Effector memory CD4-positive, alpha-beta T cell (primary cell): ENCODE measurements around the gene KRT83.
"Not testable (repeated sequence)": the region's sequence is repeated elsewhere in the genome, so short reads cannot be mapped to it uniquely, and the experiment has no call there.

Source experiments
- DNase-seq, 3 donors: peaks; one replicate each; pipeline ENCODE4 v3.0.0-alpha.2; 2020
- H3K27ac ChIP-seq: 2 replicates; pipeline ENCODE4 v1.7.0; 2013; ENCODE audit warnings: mild to moderate bottlenecking, low read length, moderate library complexity; ENCODE audit not compliant: insufficient read depth, poor library complexity, severe bottlenecking
- H3K27me3 ChIP-seq: replicated peaks from 2 replicates; pipeline ENCODE4 v1.7.0; 2013; ENCODE audit warnings: mild to moderate bottlenecking, low read length; ENCODE audit not compliant: insufficient read depth, control insufficient read depth, poor library complexity, severe bottlenecking
- H3K36me3 ChIP-seq: 2 replicates; pipeline ENCODE4 v1.7.0; 2013; ENCODE audit warnings: mild to moderate bottlenecking, low read length, moderate library complexity; ENCODE audit not compliant: control insufficient read depth, insufficient read depth
- H3K4me1 ChIP-seq: 2 replicates; pipeline ENCODE4 v1.7.0; 2013; ENCODE audit warnings: low read length, mild to moderate bottlenecking; ENCODE audit not compliant: control insufficient read depth, insufficient read depth, poor library complexity, severe bottlenecking
- H3K4me3 ChIP-seq: 2 replicates; pipeline ENCODE4 v1.7.0; 2013; ENCODE audit warnings: low read length, low read depth, mild to moderate bottlenecking; ENCODE audit not compliant: insufficient read depth, poor library complexity, severe bottlenecking
- H3K9me3 ChIP-seq: 2 replicates; pipeline ENCODE4 v1.7.0; 2013; ENCODE audit warnings: mild to moderate bottlenecking, low read length, moderate library complexity; ENCODE audit not compliant: control insufficient read depth

Gene KRT83

GRCh38 chr12:52346593-52346992 is 25.4 kb upstream of the KRT83 start:
- no peak overlapping the region for H3K4me3 ChIP-seq
- DNase-seq: no peak
- no peaks in the 10 kb centered on the region for H3K36me3 ChIP-seq
- H3K27me3 ChIP-seq: no peaks in the 10 kb centered on the region
- H3K27ac ChIP-seq: no peak overlapping the region
- H3K4me1 ChIP-seq: peaks cover 7% of the 10 kb centered on the region
- H3K9me3 ChIP-seq: no peaks in the 10 kb centered on the region

- not testable (repeated sequence) for H3K36me3 ChIP-seq, H3K27me3 ChIP-seq, H3K27ac ChIP-seq, H3K4me1 ChIP-seq, DNase-seq, H3K4me3 ChIP-seq, H3K9me3 ChIP-seq
These were observed 23.8 kb upstream of the KRT83 start for GRCh38 chr12:52345041-52345440.

GRCh38 chr12:52344111-52344510 is 22.9 kb upstream of the KRT83 start:
- H3K4me3 ChIP-seq: no peak overlapping the region
- H3K4me1 ChIP-seq: no peaks in the 10 kb centered on the region
- no peaks in the 10 kb centered on the region for H3K36me3 ChIP-seq
- no peaks in the 10 kb centered on the region for H3K9me3 ChIP-seq
- no peak overlapping the region for H3K27ac ChIP-seq
- DNase-seq: no peak
- H3K27me3 ChIP-seq: no peaks in the 10 kb centered on the region

GRCh38 chr12:52343550-52343949 is 22.4 kb upstream of the KRT83 start:
- no peaks in the 10 kb centered on the region for H3K9me3 ChIP-seq
- H3K27me3 ChIP-seq: no peaks in the 10 kb centered on the region
- H3K27ac ChIP-seq: no peak overlapping the region
- no peaks in the 10 kb centered on the region for H3K36me3 ChIP-seq
- no peak for DNase-seq
- no peak overlapping the region for H3K4me3 ChIP-seq
- H3K4me1 ChIP-seq: no peaks in the 10 kb centered on the region

DNA sequence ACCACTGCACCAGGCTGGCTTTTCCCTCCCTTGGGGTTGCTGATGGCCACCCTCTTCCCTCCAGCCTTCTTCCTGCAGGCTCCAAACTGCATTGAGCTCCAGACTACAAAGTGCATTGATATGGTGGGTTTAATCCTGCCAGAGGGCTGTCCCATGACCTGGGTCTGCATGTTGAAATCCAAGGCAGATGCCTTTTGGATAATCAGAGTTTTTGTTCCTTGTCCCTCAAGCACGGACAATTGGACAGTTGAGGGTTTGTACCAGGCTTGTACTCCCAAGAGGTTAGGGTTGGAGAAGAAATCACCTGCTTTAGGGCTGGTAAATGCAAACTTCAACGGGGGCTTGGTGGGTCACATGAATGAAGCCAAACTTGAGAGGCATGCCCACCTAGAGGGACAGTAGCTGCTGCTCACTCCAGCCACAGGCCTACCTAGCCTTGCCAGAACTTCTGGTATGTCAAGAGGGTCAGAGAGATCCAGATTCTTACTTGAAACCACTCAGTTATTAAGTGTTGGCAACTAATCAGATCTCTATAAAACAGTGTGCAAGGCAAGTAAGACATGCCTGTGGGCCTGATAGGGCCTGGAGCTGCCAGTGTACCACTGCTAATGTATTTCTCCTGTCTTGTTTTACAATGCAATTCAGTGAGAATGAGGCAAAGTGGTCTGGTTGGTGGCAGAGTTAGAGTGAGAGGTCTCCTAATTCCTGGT is 21.7 kb upstream of the KRT83 start:
- Histone ChIP-seq H3K36me3 (no peaks in the 10 kb centered on the region), H3K4me3 (no peak overlapping the region), H3K27ac (no peak overlapping the region), H3K27me3 (no peaks in the 10 kb centered on the region), H3K4me1 (no peaks in the 10 kb centered on the region), H3K9me3 (no peaks in the 10 kb centered on the region)
- DNase-seq: no peak

- Histone ChIP-seq H3K4me1 (no peaks in the 10 kb centered on the region), H3K27ac (no peak overlapping the region), H3K9me3 (no peaks in the 10 kb centered on the region), H3K36me3 (no peaks in the 10 kb centered on the region), H3K4me3 (no peak overlapping the region), H3K27me3 (no peaks in the 10 kb centered on the region)
- DNase-seq: no peak
These were observed 19.9 kb upstream of the KRT83 start for GRCh38 chr12:52341066-52341580.

- Histone ChIP-seq H3K9me3 (no peaks in the 10 kb centered on the region), H3K27ac (no peak overlapping the region), H3K27me3 (no peaks in the 10 kb centered on the region), H3K4me1 (no peaks in the 10 kb centered on the region), H3K36me3 (no peaks in the 10 kb centered on the region), H3K4me3 (no peak overlapping the region)
- no peak for DNase-seq
These were observed 17.2 kb upstream of the KRT83 start for GRCh38 chr12:52338241-52338960.

- Histone ChIP-seq H3K4me3 (no peak overlapping the region), H3K4me1 (no peaks in the 10 kb centered on the region), H3K27ac (no peak overlapping the region), H3K36me3 (no peaks in the 10 kb centered on the region), H3K27me3 (no peaks in the 10 kb centered on the region), H3K9me3 (no peaks in the 10 kb centered on the region)
- DNase-seq: no peak
These were observed 15.9 kb upstream of the KRT83 start for GRCh38 chr12:52337054-52337453.

DNA sequence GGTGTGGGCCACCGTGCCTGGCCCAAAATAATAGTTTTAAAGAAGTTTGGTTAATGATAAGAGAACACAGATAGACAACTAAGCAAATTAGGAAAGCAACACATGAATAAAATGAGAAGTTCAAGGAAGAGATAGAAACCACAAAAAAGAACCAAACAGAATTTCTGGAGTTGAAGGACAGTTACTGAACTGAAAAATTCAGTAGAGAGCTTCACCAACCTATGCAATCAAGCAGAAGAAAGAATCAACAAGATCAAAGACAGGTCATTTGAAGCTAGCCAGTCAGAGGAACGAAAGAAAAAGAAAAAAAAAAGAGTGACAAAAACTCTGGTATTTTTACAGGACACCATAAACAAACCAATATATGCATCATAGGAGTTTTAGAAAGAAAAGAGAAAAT is 15.4 kb upstream of the KRT83 start:
- no peaks in the 10 kb centered on the region for H3K27me3 ChIP-seq
- H3K9me3 ChIP-seq: no peaks in the 10 kb centered on the region
- H3K4me1 ChIP-seq: no peaks in the 10 kb centered on the region
- DNase-seq: no peak
- H3K36me3 ChIP-seq: no peaks in the 10 kb centered on the region
- no peak overlapping the region for H3K4me3 ChIP-seq
- no peak overlapping the region for H3K27ac ChIP-seq

- H3K36me3 ChIP-seq: no peaks in the 10 kb centered on the region
- no peak overlapping the region for H3K27ac ChIP-seq
- no peak for DNase-seq
- no peaks in the 10 kb centered on the region for H3K9me3 ChIP-seq
- H3K4me3 ChIP-seq: no peak overlapping the region
- no peaks in the 10 kb centered on the region for H3K27me3 ChIP-seq
- no peaks in the 10 kb centered on the region for H3K4me1 ChIP-seq
These were observed 14.5 kb upstream of the KRT83 start for GRCh38 chr12:52335598-52336262.
